Erythroblast (primary cell): ENCODE measurements around the gene PDCD1LG2.

ENCODE experiments used
- DNase-seq, 2 experiments: peaks; one replicate each; lab custom pipeline; 2025; lab: John Stamatoyannopoulos, UW
- GATA1 ChIP-seq: IDR thresholded peaks from 2 replicates; pipeline ENCODE4 v1.6.1; 2011; ENCODE audit warnings: low read depth, mild to moderate bottlenecking, control low read depth, low read length, moderate library complexity
- POLR2A ChIP-seq: IDR thresholded peaks from 2 replicates; pipeline ENCODE4 v1.6.1; 2011; ENCODE audit warnings: mild to moderate bottlenecking, low read length

Gene PDCD1LG2

GRCh38 chr9:5531101-5531882, 21.0 kb downstream of the PDCD1LG2 start:
- no peak for TF ChIP-seq GATA1
- DNase-seq, result no peak

- no peak for DNase-seq
- TF ChIP-seq POLR2A (no peak), GATA1 (no peak)
Measured at GRCh38 chr9:5532306-5532705, 22.0 kb downstream of the PDCD1LG2 start.

GRCh38 chr9:5532790-5533189, 22.5 kb downstream of the PDCD1LG2 start:
- no peak for DNase-seq
- TF ChIP-seq GATA1 (no peak), POLR2A (no peak)

- TF ChIP-seq POLR2A (no peak), GATA1 (no peak)
- DNase-seq, result no peak
Measured at GRCh38 chr9:5536684-5537083, 26.4 kb downstream of the PDCD1LG2 start.

GRCh38 chr9:5543875-5544702, 33.8 kb downstream of the PDCD1LG2 start:
- TF ChIP-seq POLR2A (no peak), GATA1 (no peak)
- no peak for DNase-seq

GRCh38 chr9:5549658-5550650, 39.6 kb downstream of the PDCD1LG2 start:
- no peak for DNase-seq
- TF ChIP-seq GATA1, result no peak
- TF ChIP-seq POLR2A, result no peak

GRCh38 chr9:5551368-5552150, 41.2 kb downstream of the PDCD1LG2 start:
- TF ChIP-seq GATA1 (no peak), POLR2A (no peak)
- no peak for DNase-seq

GRCh38 chr9:5552301-5552700, 42.0 kb downstream of the PDCD1LG2 start:
- DNase-seq, result no peak
- TF ChIP-seq POLR2A, result no peak
- no peak for TF ChIP-seq GATA1

GRCh38 chr9:5553211-5553610, 42.9 kb downstream of the PDCD1LG2 start:
- no peak for DNase-seq
- no peak for TF ChIP-seq POLR2A
- TF ChIP-seq GATA1, result no peak

GRCh38 chr9:5554254-5554653, 43.9 kb downstream of the PDCD1LG2 start:
- DNase-seq, result no peak
- no peak for TF ChIP-seq POLR2A
- TF ChIP-seq GATA1, result no peak

- DNase-seq, result no peak
- no peak for TF ChIP-seq GATA1
- no peak for TF ChIP-seq POLR2A
Measured at GRCh38 chr9:5556101-5556705, 45.9 kb downstream of the PDCD1LG2 start.
